Ovary (tissue), 3 donors: Measurements from ENCODE around the gene NDNF.

Source experiments
- EP300 ChIP-seq: sonication (generic); formaldehyde crosslinking; IDR thresholded peaks from one replicate; pipeline ENCODE4 v1.6.1; 2017; ENCODE audit warnings: antibody characterized with exemption
- TF ChIP-seq, protein P1 (sequence below), 3 donors: fragments of 450-650 bp in 2 of 3; fragments of 200-600 bp in 1 of 3; IDR thresholded peaks; one replicate each; pipeline versions ENCODE4 v1.5.1 to v1.8.0; 2016 to 2022; ENCODE audit warnings: antibody characterized with exemption in 3 of 3, mild to moderate bottlenecking in 1 of 3
- donor health status: DM: no; HTN: no; CAD: no.

DNA sequence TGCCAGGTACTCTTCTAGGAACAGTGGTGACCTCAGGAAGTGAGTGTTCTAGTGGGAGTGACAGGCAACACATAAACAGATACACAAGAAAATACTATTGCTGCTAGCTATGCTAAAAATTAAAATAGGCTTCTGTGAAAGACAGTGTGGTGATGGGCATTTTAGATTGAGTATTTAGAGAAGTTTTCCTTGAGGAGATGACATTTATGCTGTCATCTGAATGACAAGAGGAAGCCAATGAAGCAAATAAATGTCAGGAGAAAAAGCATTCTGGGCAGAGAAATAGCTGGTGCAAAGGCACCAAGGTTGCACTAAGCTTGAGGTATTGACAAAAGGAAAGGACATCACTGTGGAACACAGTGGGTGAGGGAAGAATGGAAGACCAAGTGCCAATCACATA is 18.0 kb downstream of the NDNF start:
- TF ChIP-seq, protein P1, sequence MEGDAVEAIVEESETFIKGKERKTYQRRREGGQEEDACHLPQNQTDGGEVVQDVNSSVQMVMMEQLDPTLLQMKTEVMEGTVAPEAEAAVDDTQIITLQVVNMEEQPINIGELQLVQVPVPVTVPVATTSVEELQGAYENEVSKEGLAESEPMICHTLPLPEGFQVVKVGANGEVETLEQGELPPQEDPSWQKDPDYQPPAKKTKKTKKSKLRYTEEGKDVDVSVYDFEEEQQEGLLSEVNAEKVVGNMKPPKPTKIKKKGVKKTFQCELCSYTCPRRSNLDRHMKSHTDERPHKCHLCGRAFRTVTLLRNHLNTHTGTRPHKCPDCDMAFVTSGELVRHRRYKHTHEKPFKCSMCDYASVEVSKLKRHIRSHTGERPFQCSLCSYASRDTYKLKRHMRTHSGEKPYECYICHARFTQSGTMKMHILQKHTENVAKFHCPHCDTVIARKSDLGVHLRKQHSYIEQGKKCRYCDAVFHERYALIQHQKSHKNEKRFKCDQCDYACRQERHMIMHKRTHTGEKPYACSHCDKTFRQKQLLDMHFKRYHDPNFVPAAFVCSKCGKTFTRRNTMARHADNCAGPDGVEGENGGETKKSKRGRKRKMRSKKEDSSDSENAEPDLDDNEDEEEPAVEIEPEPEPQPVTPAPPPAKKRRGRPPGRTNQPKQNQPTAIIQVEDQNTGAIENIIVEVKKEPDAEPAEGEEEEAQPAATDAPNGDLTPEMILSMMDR (IDR thresholded peaks at IDR 0.05), result no peak
- no peak for TF ChIP-seq EP300
